Measurements from ENCODE around the gene PRB3.
A peak's percentile ranks its signal among the peaks of the same experiment; 100 is the strongest.

PRB3 gene

DNA sequence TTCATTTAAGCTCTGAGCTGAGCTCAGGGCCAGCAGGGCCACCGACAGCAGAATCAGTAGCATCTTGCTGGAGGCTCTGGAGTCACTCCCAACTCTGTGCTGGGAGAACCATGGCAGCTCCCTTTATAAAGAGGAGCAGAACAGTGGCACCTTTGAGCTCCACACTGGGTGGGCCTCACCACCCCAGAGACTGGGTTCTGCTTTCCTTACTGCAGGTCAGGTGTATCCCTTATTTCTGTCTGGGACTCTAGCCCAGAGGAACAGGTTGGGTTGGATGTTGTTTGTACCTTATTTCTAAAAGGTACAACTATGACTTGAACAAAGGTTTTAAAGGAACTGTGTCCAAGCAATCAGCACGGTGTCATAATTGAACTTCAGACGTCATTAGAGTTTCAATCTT is at the start of gene PRB3:
PRB3 (minus strand) TSS at position 101 of the 400 bp plus-strand sequence; CDS start at position 63, 38 bp downstream.
- DNase-seq: no peak

DNA sequence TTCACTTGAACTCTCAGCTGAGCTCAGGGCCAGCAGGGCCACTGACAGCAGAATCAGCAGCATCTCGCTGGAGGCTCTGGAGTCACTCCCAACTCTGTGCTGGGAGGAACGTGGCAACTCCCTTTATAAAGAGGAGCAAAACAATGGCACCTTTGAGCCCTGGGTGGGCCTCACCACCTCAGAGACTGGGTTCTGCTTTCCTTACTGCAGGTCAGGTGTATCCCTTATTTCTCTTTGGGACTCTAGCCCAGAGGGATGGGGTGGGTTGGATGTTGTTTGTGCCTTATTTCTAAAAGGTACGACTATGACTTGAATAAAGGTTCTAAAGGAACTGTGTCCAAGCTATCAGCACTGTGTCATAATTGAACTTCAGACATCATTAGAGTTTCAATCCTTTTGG is 40.8 kb upstream of the PRB3 start, which contains the start of gene PRB4:
PRB4 (minus strand) TSS at position 101 of the 400 bp plus-strand sequence; CDS start at position 63, 38 bp downstream.
- DNase-seq: no peak

DNA sequence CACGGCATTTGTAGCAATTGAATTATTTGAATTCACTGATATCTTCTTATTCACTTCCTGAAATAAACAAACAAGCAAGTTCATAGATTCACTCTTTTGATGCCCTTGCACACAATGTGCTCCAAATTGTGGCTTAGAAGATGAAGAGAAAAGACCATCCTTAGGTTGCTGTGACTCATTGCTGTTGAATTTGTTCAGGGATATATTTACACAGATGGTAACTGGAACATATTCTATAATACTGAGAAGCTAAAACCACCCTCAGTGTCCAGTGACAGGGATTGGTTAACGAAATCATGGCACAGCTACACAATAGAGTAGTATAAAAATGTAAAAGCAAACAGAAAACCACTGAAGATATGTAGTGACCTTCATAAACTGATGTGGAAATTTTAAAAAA is 37.6 kb upstream of the PRB3 start:
- DNase-seq: no peak

DNA sequence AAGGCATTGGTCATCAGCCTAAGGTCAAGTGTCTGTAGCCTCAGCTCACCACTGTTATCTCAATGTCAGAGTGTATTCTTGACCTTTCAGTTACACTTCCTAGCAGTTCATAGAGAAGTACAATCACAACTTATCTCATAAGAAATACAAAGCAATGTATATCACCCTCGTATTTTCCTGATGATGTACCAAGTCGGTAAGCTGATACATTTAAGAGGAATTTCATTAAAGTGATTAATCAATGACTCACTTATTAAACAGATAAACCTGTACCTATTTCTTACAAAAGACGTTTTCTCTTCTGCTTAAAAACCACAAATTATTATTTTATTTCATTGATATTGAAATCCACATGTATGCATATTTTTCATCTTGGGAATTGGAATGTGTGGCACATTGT is 3.9 kb upstream of the PRB3 start:
- DNase-seq: no peak

DNA sequence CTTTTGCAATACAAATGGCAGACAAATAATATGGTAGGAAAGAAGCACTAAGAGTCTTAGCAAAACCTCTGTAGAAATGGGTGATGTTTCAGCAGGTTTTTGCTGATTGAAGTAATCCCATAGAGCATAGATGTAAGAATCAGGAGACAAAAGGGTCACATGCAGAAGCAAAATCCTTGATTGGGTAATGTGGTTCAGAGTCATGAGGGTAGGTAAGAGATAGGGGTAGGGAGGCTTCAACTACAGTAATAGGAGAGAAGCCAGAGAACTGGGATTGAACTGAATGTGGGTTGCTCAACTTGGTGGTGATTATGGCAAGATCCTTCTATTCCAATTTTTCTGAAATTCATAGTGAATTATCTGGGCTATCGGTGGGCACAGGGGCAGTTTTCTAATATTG is 5.0 kb downstream of the PRB3 start:
- DNase-seq: no peak

DNA sequence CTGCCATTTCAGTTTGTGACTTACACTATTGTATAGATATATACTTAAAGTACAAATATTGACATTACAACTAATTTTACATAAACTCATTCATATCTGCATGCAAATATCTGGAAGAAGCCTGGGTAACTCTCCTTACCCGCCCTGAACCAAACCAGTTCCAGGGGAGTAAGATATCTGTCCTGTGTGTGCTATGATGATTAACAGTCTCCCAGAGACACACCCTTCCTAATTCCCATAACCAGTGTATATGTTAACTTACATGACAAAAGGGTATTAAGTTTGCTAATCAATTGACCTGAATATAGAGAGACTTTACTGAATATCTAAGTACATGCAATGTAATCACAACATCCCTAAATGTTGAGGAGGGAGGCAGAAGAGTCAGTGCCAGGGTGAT is 23.0 kb downstream of the PRB3 start:
- DNase-seq: no peak

DNA sequence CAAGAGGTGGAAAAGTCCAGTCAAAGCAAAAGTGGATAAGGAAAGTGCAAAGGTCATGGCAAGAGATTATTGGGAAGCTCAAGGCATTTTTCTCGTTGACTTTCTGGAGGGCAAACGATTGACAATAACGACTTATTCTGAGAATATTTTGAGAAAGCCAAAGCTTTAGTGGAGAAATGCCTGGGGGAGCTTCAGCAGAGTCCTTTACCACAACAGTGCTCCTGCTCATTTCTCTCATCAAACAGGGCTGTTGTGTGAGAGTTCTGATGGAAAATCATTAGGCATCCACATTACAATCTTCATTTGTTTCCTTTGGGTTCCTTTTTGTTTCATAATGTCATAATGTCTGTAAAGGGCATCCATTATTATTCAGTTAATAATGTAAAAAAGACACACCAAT is 26.9 kb downstream of the PRB3 start:
- no peak for DNase-seq

DNA sequence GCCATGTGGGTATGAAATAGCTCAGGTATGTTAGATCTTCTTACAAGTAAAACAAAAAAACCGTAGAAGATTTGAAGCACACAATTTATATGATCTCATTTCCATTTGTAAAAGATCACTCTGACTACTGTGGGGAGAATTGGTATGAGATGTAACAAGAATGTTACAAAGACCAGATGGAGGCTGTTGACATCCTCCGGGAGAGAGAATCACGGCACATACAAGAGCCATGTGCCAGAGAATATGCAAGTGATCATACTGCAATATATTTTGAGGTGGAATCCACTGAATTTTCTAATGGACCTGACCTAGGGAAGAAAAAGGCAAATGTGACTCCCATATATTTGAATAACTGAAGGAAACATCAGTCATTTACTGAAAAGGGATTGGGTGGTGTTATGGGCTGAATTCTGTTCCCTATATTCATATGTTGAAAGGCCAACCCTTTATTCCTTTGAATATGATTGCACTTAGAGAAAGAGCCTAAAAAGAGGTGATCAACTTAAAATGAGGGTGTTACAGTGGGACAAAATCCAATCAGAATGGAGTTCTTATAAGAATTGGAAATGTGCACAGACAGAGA is 29.1 kb downstream of the PRB3 start:
- no peak for DNase-seq

DNA sequence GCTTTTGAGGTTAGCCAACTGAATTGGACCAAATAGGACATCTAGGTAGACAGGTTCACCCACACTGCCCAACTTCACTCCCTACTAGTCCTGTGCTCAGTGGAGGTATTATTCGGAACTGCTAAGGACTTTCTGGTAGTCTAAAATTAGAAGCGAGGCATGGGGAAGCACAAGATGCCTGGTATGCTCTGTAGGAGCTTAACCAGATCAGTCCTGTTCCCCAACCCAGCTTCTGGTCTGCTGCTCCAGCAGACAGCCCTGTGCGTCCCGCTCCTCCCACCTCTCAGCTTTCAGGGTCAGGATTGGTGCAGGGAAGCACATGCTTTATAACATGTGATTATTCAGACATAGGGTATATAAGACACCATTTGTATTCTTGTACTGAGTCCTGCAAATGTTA is 31.2 kb downstream of the PRB3 start:
- no peak for DNase-seq

DNA sequence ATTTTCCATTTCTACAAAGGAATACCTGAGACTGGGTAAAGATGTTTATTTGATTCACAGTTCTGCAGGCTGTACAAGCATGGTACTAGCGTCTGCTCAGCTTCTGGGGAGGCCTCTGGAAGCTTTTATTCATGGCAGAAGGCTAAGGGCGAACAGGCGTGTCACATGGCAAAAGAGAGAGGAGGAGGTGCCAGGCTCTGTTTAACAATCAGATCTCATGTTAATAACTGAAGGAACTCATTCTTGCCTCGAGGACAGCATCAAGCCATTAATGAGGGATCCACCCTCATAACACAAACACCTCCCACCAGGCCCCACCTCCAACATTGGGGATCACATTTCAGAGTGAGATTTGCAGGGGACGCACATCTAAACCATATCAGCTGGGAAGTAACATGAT is 36.0 kb downstream of the PRB3 start:
- DNase-seq: no peak

DNA sequence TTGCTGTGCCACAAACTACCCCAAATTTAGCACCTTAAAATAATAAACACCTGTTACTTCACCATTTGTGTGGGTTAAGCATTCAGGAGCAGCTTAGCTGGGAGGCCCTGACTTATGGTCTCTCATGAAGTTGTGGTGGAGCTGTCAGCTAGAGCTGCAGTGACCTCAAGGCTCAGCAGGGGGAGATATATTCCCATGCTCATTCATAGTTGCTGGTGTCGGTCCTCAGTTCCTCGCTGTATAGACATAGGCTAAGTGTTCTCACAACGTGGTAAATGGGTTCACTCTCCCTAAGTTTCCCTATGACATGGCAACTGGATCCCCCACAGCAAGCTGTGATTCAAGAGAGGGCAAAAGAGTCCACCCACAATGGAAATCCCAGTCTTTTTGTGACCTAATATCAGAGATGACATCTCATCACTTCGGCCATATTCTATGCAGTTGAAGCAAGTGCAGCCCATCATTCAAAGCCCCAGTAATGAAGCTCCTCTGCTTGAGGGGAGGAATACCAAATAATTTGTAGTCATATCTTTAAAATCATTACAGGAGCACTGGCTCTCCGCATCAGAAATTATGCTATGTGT is 41.1 kb downstream of the PRB3 start:
- peak; percentile 39 to 58 for DNase-seq

DNA sequence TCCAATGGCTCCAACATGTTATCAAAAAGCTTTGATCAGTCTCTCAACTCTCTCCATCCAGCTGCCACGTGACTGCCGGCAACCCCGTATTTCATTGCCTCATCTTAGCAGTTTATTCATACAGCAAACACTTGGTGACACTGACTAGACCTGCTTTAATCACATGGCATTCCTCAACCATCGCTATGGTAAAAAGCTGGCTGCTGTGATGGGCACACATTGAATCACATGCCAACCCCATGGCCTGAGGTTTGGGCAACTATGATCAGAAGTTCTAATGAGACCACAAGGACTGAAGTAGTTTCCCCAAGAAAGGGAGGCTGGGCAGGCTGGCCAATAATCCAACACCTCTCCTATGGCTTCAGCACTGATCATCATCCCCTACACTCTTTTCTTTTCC is 42.1 kb downstream of the PRB3 start:
- no peak for DNase-seq
